Natural killer cell treated with Interleukin-12 subunit alpha and Interleukin-12 subunit beta and Interleukin-15 and Interleukin-18, amount 100 ng/mL, for 72 hours (primary cell): Measurements from ENCODE around the gene PIK3AP1. TPM values are rescaled to one million over a fixed set of nuclear protein-coding genes. Genes with fewer than 3 reads are reported as not detected.
"Not testable (repeated sequence)": the region's sequence is repeated elsewhere in the genome, so short reads cannot be mapped to it uniquely, and the experiment has no call there.

Source experiments
- ATAC-seq, 2 donors: fragments of 150-1000 bp; cut with Tn5 transposase in 1 of 2; sonication (Bioruptor Pico), chemical (Tn5 transposase) in 1 of 2; 2 replicates each; pipeline ENCODE4 v1.10.0; 2021
- DNase-seq: peaks from one replicate; pipeline ENCODE4 v3.0.0; 2022; ENCODE audit warnings: low spot score
- H3K27ac Mint-ChIP-seq, 2 donors: 1 replicate in 1 of 2; 2 replicates in 1 of 2; pipeline ENCODE4 v1.8.0; 2022; ENCODE audit warnings: mixed read lengths in 2 of 2, mild to moderate bottlenecking in 1 of 2, moderate library complexity in 1 of 2
- H3K27me3 Mint-ChIP-seq, 2 donors: 1 replicate in 1 of 2; 2 replicates in 1 of 2; pipeline ENCODE4 v1.8.0; 2022; ENCODE audit warnings: mixed read lengths in 2 of 2
- H3K36me3 Mint-ChIP-seq: one replicate; pipeline ENCODE4 v1.8.0; 2022; ENCODE audit warnings: mixed read lengths
- H3K4me1 Mint-ChIP-seq, 2 donors: 1 replicate in 1 of 2; 2 replicates in 1 of 2; pipeline ENCODE4 v1.8.0; 2022; ENCODE audit warnings: low read depth in 2 of 2, mixed read lengths in 2 of 2, mild to moderate bottlenecking in 1 of 2
- H3K4me3 Mint-ChIP-seq: one replicate; pipeline ENCODE4 v1.8.0; 2022; ENCODE audit warnings: mixed read lengths
- H3K9me3 Mint-ChIP-seq: 2 replicates; pipeline ENCODE4 v1.8.0; 2022; ENCODE audit warnings: mixed read lengths
- total RNA-seq, 2 donors: library from RNA; stranded (reverse); gene quantifications; one replicate each; pipeline ENCODE4 v1.2.3, GENCODE V29; 2022

Gene PIK3AP1
- total RNA-seq, 2 donors from 2014 or later = 147 to 383 TPM

DNA sequence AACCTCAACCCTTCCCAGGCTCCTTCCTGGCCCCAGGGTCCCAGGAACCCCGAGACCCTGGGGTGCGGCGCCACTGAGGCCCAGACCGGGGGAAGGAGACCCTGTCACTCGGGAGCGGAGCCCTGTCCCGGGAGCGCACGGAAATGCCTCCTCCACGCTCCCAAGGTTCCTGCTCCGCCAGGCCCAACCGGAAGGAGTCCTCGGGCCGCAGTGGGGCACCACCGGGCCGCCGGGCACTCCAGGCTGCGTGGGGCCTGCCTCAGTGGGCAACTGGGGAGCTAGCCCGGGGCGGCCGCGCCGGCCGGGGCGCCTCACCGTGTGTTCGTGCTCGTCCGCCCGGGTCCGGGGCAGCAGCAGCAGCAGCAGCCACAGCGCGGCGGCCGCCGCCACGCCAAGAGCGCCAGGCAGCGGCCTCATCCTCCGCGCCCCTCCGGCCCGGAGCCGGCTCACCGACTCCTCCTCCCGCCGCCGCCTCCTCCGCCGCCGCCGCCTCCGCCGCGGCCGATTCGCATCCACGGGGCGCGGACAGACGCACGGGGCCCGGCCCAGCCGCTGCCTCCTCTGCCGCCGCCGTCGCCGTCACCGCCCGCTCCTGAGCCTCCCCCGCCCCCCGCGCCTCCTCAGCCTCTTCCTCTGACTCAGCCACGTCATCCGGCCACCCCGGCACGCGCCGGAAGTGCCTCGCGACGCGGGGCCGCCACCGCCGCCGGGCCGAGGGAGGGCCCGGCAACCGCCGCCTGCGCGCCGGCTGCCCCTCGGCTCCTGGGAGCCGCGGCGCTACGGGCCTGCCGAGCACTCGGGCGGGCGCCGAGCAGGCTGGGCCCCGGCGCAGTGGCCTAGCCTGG, 133.7 kb downstream of the PIK3AP1 start, which contains the start of gene TM9SF3:
TSS of gene TM9SF3 (minus strand) at position 594 of the 845 bp plus-strand sequence. CDS start at position 417, 177 bp downstream.
- Mint-ChIP-seq H3K27ac (peak within 1 kb of the TSS; percentile 91 to 93), H3K4me3 (peak within 1 kb of the TSS; percentile 89), H3K27me3 (no peaks in the 10 kb centered on the region), H3K4me1 (peaks cover 27 to 36% of the 10 kb centered on the region in 2 donors), H3K36me3 (peaks cover 2% of the 10 kb centered on the region), H3K9me3 (no peaks in the 10 kb centered on the region)
- ATAC-seq (peak; percentile 91 to 94), DNase-seq (peak; percentile 94)

DNA sequence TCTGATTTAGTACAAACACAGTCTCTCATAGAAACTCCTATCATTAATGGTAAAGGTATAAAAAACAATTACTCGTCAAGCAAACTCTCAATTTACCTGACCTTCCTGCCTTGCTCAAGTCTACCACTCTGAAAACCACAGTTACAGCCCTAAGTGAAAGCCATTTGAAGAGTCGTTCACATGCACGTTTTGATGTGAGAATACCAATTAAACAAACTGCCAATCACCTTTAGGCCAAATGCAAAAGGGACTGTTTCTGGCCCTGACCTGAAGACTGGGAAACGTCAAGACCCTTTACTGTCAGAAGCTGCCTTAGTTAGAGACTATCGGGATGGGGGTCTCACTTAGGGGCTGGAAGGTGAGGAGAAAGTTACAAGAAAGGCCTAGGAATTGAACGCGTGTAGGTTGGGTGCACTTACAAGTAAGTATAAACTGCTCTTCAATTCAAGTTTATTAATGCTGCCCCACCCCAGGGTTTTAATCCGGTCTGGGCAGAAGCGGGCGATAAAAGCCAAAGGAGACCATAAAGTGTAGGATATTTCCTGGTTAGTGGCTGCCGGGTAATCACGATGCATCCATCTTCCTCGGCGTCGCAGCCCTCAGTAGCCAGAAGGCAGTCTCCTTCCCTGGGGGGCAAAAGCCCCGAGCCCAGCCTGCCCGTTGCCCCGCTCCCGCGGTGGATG, 134.4 kb downstream of the PIK3AP1 start:
- H3K4me3 Mint-ChIP-seq = peak overlapping the region; percentile 89

DNA sequence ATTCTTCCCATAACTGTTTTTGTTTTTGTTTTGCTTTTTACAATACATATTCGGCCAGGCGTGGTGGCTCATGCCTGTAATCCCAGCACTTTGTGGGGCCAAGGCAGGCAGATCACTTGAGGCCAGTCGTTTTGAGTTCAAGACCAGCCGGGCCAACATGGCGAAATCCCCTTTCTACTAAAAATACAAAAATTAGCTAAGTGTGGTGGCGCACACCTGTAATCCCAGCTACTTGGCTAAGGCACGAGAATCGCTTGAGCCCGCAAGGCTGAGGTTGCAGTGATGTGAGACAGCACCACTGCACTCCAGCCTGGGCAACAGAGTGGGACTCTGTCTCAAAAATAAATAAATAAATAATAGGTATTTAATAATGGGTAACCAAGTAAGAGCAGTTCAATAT, 135.8 kb downstream of the PIK3AP1 start:
- peaks cover 36 to 44% of the 10 kb centered on the region in 2 donors for H3K4me1 Mint-ChIP-seq
- DNase-seq = no peak
- no peaks in the 10 kb centered on the region for H3K9me3 Mint-ChIP-seq
- H3K27ac Mint-ChIP-seq = no peak overlapping the region
- no peaks in the 10 kb centered on the region for H3K27me3 Mint-ChIP-seq
- no peaks in the 10 kb centered on the region for H3K36me3 Mint-ChIP-seq
- H3K4me3 Mint-ChIP-seq = no peak overlapping the region
- no peak for ATAC-seq

More for the DNA sequence above, 134.4 kb downstream of the PIK3AP1 start:
- peaks cover 29 to 43% of the 10 kb centered on the region in 2 donors for H3K4me1 Mint-ChIP-seq
- H3K27me3 Mint-ChIP-seq = no peaks in the 10 kb centered on the region
- H3K27ac Mint-ChIP-seq = peak overlapping the region; percentile 91 to 93
- H3K36me3 Mint-ChIP-seq = no peaks in the 10 kb centered on the region
- DNase-seq = no peak
- no peaks in the 10 kb centered on the region for H3K9me3 Mint-ChIP-seq
- ATAC-seq = no peak

DNA sequence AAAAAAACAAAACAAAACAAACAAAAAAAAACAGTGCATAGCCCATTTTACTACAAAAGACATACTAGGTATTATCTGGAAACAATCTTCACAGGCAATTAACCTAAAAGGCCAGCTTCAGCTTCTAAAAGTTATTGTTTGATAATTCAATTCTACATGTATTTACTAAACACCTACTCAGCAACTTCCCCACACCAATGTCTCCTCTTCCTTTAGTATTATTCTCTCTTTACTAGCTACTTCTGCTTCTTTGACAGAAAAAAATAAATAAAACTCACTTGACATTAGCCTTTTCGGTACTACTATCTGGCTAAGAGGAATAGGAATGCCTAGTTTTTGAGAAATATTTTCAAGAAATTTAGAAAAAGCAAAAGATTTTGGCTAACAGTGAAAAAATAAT, 136.3 kb downstream of the PIK3AP1 start:
- DNase-seq = no peak
- no peak overlapping the region for H3K4me3 Mint-ChIP-seq
- peaks cover 36 to 44% of the 10 kb centered on the region in 2 donors for H3K4me1 Mint-ChIP-seq

DNA sequence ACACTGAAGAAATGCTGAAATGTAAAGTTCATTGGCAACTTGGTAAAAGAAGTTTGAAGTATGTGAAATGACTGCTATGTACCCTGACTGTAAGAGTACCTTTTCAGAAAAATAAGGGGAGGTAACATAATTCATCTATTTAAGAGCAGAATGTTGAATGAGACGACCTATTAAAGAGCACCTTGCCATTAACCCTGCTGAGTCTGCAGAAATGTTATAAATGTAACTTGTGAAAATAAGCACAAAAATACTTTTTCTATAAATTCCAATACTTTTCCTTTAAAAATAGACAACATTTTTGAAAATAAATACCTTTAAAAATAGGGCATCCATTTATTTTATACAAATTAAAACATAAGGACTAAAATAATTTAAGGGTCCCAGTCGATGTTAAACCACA, 141.2 kb downstream of the PIK3AP1 start:
- peaks cover 6% of the 10 kb centered on the region for H3K36me3 Mint-ChIP-seq
- DNase-seq (no peak), ATAC-seq (no peak)
- H3K27ac Mint-ChIP-seq = no peak overlapping the region
- H3K9me3 Mint-ChIP-seq = no peaks in the 10 kb centered on the region
- no peak overlapping the region for H3K4me3 Mint-ChIP-seq
- H3K27me3 Mint-ChIP-seq = no peaks in the 10 kb centered on the region
- H3K4me1 Mint-ChIP-seq = peaks cover 45 to 59% of the 10 kb centered on the region in 2 donors

More for the DNA sequence above, 136.3 kb downstream of the PIK3AP1 start:
- Mint-ChIP-seq H3K9me3 (no peaks in the 10 kb centered on the region), H3K36me3 (no peaks in the 10 kb centered on the region), H3K27ac (no peak overlapping the region), H3K27me3 (no peaks in the 10 kb centered on the region)
- no peak for ATAC-seq

DNA sequence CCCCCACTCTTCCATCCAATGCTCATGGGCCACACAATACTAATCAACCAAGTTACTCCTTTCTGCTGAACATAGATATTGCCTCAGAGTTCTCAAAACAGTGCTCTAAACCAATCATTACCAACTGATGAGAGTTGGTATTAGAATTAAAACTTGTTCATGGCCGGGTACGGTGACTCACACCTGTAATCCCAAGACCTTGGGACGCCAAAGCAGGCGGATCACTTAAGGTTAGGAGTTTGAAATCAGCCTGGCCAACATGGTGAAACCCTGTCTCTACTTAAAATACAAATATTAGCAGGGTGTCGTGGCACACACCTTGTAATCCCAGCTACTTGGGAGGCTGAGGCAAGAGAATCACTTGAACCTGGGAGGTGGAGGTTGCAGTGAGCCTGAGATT, 141.7 kb downstream of the PIK3AP1 start:
- no peak for DNase-seq
- ATAC-seq = no peak
- Mint-ChIP-seq H3K36me3 (peaks cover 9% of the 10 kb centered on the region), H3K27ac (no peak overlapping the region), H3K4me1 (peaks cover 44 to 59% of the 10 kb centered on the region in 2 donors), H3K9me3 (no peaks in the 10 kb centered on the region), H3K4me3 (no peak overlapping the region), H3K27me3 (no peaks in the 10 kb centered on the region)

DNA sequence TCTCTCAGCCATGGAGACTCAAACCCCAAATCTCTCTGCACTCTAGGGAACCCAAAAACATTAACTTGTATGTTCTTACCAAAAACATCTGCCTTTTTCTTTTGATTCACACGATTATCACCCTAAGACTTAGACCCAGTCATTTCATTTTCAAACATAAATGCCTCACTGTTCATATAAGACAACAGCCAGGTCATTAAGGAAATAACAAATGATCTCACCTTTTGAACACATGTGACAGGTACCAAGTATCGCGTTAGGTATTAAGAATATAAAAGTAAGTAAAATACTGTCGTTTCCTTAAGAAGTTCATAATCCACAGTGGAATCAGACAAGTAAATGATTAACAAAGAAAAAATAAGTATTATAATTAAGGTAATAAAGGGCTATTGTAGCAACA, 142.3 kb downstream of the PIK3AP1 start:
- no peaks in the 10 kb centered on the region for H3K27me3 Mint-ChIP-seq
- peaks cover 44 to 57% of the 10 kb centered on the region in 2 donors for H3K4me1 Mint-ChIP-seq
- DNase-seq (no peak), ATAC-seq (no peak)
- H3K4me3 Mint-ChIP-seq = no peak overlapping the region
- H3K27ac Mint-ChIP-seq = no peak overlapping the region
- peaks cover 10% of the 10 kb centered on the region for H3K36me3 Mint-ChIP-seq
- H3K9me3 Mint-ChIP-seq = no peaks in the 10 kb centered on the region

DNA sequence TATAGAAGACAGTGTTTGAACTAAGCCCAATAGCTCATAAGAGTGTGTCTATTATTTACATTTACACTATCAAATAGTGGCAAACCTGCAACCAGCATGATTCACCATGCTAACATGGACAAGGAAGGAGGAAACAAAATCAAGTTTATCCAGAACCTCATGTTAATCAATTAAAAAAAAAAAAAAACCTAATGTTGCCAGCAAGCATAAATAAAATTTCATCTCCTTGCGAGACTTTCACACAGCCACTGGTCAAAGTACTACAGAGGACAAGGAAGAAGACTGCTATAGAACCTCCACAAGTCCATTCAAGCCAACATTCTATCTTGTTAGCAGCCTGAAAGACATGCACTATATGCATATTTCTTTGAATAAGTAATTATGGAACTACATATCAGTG, 143.2 kb downstream of the PIK3AP1 start:
- no peak overlapping the region for H3K27ac Mint-ChIP-seq

DNA sequence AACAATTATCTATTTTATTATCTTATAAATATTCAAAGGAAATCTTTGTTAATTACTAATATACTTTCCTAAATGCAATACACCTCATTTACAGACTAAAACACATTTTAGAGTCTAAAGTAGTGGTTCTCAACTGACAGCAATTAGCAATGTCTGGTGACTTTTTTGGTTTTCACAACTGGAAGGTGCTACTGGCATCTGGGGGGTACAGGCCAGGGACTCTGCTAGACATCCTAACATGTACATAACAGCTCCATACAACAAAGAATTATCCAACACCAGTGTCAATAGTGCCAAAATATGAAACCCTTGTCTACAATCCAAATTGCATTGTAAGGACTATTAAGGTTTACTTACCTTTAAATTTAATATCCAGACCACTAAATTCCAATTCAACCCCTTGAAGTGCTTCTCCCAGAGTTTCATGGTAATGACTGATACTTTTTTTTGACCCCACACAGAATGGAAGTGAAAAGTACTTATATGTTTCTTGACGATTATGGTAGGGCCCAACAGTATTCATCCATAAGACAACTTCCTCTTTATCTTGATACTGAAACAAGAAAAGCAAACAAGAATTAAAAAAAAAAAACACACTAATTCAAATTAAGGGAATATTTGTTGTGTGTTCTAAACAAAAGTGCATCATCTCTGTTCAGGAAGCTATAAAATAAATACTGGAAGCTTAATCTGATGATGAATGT, 143.9 kb downstream of the PIK3AP1 start:
- peaks cover 10% of the 10 kb centered on the region for H3K36me3 Mint-ChIP-seq
- no peaks in the 10 kb centered on the region for H3K9me3 Mint-ChIP-seq
- ATAC-seq = peak in 1 of 2 donors; percentile 57
- H3K4me1 Mint-ChIP-seq = peaks cover 50 to 55% of the 10 kb centered on the region in 2 donors
- no peak for DNase-seq
- no peaks in the 10 kb centered on the region for H3K27me3 Mint-ChIP-seq
- peak overlapping the region in 1 of 2 donors; percentile 15 for H3K27ac Mint-ChIP-seq
- H3K4me3 Mint-ChIP-seq = no peak overlapping the region

More for the DNA sequence above, 143.2 kb downstream of the PIK3AP1 start:
- DNase-seq (no peak), ATAC-seq (no peak)
- Mint-ChIP-seq H3K4me3 (no peak overlapping the region), H3K36me3 (peaks cover 10% of the 10 kb centered on the region), H3K27me3 (no peaks in the 10 kb centered on the region), H3K9me3 (no peaks in the 10 kb centered on the region), H3K4me1 (peaks cover 48 to 55% of the 10 kb centered on the region in 2 donors)

DNA sequence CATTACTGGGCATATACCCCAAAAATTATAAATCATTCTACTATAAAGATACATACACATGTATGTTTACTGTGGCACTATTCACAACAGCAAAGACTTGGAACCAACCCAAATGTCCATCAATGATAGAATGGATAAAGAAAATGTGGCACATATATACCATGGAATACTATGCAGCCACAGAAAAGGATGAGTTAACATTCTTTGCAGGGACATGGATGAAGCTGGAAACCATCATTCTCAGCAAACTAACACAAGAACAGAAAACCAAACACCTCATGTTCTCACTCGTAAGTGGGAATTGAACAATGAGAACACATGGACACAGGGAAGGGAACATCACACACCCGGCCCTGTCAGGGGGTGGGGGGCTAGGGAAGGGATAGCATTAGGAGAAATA, 145.8 kb downstream of the PIK3AP1 start:
- peaks cover 45 to 49% of the 10 kb centered on the region in 2 donors for H3K4me1 Mint-ChIP-seq
- DNase-seq, H3K36me3 Mint-ChIP-seq, H3K27me3 Mint-ChIP-seq, H3K4me3 Mint-ChIP-seq, ATAC-seq, H3K9me3 Mint-ChIP-seq, H3K27ac Mint-ChIP-seq: not testable (repeated sequence)

DNA sequence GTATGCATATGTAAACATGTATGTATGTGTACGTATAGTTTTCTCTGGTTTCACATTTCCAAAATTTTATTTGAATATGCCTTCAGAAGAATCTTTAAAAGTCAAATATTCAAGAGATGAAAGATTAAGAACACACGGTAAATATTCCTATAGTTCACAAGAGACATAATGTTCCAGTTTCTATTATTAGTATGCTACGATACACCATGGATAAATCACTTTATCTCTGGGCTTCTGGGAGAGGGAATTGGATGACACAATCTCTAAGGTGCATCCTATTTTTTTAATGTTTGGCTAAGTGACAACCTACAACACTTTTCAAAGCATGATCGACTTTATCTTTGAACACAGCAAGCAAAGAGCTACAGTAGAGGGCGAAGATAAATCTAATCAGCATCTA, 147.3 kb downstream of the PIK3AP1 start:
- peaks cover 10% of the 10 kb centered on the region for H3K36me3 Mint-ChIP-seq
- no peaks in the 10 kb centered on the region for H3K9me3 Mint-ChIP-seq
- DNase-seq (no peak), ATAC-seq (no peak)
- no peaks in the 10 kb centered on the region for H3K27me3 Mint-ChIP-seq
- peak overlapping the region in 1 of 2 donors; percentile 1 for H3K27ac Mint-ChIP-seq
- peaks cover 47 to 56% of the 10 kb centered on the region in 2 donors for H3K4me1 Mint-ChIP-seq
- H3K4me3 Mint-ChIP-seq = no peak overlapping the region

DNA sequence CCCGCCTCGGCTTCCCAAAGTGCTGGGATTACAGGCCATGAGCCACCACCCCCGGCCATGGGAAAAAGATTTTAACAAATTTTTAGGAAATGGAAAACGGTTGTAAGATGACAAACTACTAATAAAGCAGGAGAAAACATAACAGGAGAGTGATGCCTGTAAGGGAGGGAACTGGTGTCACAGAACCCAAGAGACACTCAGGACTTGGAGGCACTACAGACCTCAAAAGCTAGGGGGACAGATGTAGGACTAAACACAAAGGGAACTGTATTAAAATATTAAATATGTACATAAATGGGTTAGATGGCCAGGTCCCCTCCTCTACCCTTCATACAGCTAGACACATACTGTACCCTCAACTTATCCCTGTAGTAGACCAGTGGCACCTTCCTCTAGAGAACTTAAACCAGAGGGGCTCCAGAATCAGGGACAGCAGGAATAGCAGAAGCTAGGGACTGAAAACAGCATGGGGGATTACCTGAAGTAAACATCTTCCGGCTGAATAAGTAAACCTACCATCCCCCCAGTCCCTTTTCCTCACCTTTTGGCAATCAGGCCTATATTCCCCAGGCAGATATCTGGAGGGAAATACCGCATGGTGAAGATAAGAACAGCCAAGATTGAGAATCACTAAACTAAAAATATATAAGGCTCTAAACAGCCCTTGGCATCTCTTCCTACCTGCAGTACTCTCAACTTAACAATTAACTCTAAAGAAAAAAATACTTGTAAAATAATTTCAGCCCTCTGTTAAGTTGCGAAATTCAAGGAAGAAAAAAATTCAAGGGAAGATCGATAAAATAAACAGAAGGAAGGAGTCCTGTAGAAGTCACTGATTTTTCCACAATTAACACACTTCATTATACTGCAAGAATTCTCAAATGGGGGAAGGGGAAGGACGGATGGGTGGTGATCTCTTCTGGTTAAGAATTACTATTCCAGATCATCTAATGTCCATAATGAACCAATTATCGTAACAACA, 149.0 kb downstream of the PIK3AP1 start:
- H3K4me1 Mint-ChIP-seq = peaks cover 51 to 57% of the 10 kb centered on the region in 2 donors
- no peaks in the 10 kb centered on the region for H3K27me3 Mint-ChIP-seq
- no peak overlapping the region for H3K4me3 Mint-ChIP-seq
- ATAC-seq (peak in 1 of 2 donors; percentile 28), DNase-seq (no peak)
- peak overlapping the region in 1 of 2 donors; percentile 1 for H3K27ac Mint-ChIP-seq
- no peaks in the 10 kb centered on the region for H3K9me3 Mint-ChIP-seq
- H3K36me3 Mint-ChIP-seq = peaks cover 10% of the 10 kb centered on the region

DNA sequence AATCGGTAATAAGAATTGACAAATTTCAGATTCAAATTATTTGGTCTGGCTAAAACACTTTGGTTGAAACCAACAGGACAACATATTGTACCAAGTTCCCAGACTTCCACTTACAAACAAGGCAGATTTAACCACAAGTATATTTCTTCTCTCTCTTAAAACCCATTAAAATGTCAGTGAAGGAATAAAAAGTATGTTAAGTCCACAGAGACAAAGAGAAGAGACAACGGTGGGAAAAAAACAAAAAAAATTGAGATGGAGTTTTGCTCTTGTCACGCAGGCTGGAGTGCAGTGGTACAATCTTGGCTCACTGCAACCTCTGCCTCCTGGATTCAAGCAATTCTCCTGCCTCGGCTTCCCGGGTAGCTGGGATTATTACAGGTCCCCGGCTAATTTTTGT, 149.8 kb downstream of the PIK3AP1 start:
- H3K4me1 Mint-ChIP-seq = peaks cover 54 to 62% of the 10 kb centered on the region in 2 donors
- no peaks in the 10 kb centered on the region for H3K27me3 Mint-ChIP-seq

More for the DNA sequence above, 149.8 kb downstream of the PIK3AP1 start:
- Mint-ChIP-seq H3K9me3 (no peaks in the 10 kb centered on the region), H3K36me3 (peaks cover 10% of the 10 kb centered on the region), H3K4me3 (no peak overlapping the region), H3K27ac (no peak overlapping the region)
- no peak for DNase-seq
- ATAC-seq = no peak
